HG03103 (cell line): ENCODE measurements around the gene BRAF.
A peak's percentile ranks its signal among the peaks of the same experiment; 100 is the strongest.
"Not testable (repeated sequence)": the region's sequence is repeated elsewhere in the genome, so short reads cannot be mapped to it uniquely, and the experiment has no call there.

Experiments
- ATAC-seq: cut with Tn5 transposase; IDR thresholded peaks from one replicate; pipeline ENCODE4 v1.9.1; 2021; ENCODE audit warnings: low read depth; ENCODE audit not compliant: unreplicated experiment

BRAF gene

DNA sequence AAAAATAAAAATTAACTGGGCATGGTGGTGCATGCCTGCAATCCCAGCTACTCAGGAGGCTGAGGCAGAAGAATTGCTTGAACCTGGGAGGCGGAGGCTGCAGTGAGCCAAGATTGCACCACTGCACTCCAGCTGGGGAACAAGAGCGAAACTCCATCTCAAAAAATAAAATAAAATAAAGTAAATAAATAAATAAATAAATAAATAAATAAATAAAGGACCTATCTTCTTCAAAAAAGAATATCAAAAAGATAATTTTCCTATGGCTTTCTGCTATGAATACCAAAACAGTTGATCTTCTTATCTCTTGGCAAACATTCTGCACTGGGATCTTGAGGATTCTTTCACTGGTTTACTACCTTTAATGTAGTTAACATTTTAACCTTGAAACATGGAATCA lies 41.9 kb downstream of the BRAF start:
- not testable (repeated sequence) for ATAC-seq

- no peak for ATAC-seq
Measured at GRCh38 chr7:140881507-140882228, 43.1 kb downstream of the BRAF start.

GRCh38 chr7:140877249-140877524 lies 47.5 kb downstream of the BRAF start:
- no peak for ATAC-seq

- peak; percentile 66 for ATAC-seq
Measured at GRCh38 chr7:140876519-140877248, 48.0 kb downstream of the BRAF start.

DNA sequence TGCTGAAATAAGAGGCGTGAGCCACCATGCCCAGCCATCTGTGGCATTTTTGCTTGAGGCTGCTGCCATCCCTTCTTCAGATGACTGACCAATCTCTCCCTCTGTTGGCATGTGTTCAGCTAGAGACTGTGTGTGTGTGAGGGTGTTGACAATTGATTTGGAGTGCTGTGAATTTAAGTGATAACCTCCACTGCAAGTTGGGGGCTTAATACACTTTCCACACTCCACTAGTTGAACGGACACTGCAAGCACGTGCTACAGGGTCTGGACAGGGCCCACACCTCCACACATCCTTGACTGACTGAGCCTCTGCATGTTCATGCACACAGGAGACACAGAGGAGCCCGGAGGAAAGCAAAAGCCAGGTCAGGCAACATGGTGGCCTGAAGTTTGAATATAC lies 51.3 kb downstream of the BRAF start:
- no peak for ATAC-seq

GRCh38 chr7:140870003-140870402 lies 54.7 kb downstream of the BRAF start:
- ATAC-seq, result no peak

DNA sequence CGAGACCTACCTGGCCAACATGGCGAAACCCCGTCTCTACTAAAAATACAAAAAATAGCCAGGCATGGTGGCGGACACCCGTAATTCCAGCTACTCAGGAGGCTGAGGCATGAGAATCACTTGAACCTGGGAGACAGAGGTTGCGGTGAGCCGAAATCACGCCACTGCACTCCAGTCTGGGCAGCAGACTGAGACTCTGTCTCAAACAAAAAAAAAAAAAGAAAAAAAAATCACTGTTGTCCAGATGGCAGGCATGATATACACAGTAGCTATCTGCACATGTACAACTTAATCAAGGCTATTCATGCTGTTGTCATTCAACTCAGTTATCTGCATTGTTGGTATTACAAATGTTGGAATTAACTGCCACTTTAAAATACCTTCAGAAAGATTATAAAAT lies 55.3 kb downstream of the BRAF start:
- ATAC-seq, result no peak

DNA sequence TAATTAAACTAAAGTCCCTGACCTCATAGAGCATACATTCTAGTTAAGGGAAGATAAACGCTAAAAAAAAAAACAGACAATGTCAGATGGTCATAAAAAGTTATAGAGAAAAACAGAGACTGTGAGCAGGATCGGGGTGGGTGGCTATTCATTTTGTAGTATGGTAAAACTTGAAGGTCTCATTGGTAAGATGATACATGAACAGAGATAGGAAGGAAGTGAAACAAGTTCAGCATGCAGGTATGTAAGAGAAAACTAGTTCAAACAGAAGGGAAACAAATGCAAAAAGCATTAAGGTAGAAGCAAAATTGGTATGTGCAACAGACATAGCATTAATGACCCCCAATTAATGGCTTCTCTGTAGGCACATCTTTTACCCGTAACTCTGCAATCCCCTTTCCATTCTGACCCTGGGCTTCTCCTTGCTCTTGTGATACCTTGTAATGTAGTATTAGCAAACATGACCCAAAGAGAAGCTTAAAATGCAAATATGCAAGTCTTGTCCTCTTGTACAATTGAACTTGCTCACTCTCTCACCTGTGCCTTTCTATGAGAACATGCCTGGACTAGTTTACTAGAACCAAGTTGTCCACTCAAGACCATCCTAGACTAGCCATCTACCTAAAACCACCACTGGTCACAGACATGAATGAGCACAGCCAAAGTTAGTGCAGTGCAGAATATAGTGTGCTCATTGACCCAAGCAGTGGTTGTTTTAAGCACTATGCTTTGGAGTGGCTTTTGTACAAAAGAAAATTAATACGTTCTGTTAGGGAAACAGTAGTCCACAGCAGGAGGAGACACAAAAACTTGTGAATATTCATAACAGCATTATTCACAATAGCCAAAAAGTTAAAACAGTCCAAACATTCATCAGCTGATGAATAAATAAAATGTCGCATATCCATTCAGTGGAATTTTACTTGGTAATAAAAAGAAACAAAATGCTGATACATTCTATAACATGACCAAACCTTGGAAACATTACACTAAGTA lies 57.0 kb downstream of the BRAF start:
- ATAC-seq, result no peak

- no peak for ATAC-seq
Measured at GRCh38 chr7:140866926-140867325, 57.8 kb downstream of the BRAF start.

DNA sequence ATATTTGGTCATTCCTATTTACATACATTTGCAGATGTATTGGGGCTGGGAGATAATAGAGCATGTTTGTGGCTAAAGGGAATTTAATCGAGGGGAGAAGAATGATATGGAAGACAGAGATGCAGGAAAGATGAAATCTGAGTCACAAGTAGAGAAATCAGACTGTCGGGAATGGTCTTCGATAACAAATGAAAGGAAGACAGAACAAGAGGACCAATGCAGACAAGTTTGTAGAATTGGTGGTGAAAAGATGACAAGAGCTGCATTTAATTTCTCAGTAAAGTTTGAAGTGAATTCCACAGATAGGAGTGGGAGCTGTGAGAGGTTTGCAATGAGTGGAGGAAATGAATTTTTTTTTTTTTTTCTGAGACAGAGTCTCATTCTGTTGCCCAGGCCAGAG lies 60.0 kb downstream of the BRAF start:
- no peak for ATAC-seq

DNA sequence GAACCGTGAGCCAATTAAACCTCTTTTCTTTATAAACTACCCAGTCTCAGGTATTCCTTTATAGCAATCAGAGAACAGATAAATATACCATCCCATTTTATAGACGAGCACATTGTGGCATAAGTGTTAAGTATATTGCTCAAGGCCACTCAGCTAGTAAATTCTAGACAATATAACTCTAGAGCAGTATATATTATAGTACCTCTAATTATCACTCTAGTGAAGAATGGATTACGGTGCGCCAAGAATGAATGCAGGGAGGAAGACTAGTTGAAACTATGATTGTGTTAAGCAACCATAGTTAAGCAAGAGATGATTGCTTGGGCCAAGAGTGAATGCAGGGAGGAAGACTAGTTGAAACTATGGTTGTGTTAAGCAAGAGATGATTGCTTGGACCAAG lies 60.9 kb downstream of the BRAF start:
- no peak for ATAC-seq

GRCh38 chr7:140863184-140863583 lies 61.5 kb downstream of the BRAF start:
- no peak for ATAC-seq

- ATAC-seq, result no peak
Measured at GRCh38 chr7:140857048-140857447, 67.7 kb downstream of the BRAF start.

DNA sequence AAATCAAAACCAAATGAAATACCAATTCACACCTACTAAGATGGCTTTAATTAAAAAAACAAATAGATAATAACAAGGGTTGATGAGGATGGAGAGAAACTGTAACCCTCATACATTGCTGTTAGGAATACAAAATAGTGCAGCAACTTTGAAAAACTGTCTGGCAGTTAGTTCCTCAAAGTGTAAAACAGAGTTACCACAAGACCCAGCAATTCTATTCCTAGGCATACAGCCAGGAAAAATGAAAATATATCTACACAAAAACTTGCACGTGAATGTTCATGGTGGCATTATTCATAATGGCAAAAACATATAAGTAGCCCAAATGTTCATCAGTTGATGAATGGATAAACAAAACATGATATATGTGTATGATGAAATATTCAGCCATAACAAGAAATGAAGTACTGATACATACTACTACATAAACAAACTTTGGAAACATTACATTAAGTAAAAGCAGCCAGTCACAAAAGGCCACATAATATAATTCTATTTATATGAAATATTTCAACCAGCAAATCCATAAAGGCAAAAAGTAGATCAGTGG lies 83.5 kb downstream of the BRAF start:
- ATAC-seq, result no peak

GRCh38 chr7:140831724-140832123 lies 93.0 kb downstream of the BRAF start:
- ATAC-seq, result no peak

- ATAC-seq, result no peak
Measured at GRCh38 chr7:140829720-140830119, 95.0 kb downstream of the BRAF start.

DNA sequence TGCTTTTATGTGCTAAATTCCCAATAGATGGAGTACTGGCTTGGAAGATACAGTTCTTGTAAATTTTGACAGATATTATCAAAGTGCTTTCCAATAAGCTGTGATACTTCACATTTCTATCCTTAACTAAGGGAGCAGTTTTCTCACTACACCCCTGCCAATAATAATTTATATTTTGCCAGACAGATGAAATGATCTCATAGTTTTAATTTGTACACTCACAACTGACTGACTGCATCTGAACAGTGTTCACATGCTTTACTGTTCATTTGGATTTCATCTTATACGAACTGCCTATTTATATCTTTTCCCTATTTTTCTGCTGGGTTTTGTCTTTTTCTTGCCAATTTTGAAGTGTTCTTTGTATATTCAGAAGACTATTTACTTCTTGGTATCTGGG lies 96.0 kb downstream of the BRAF start:
- no peak for ATAC-seq

DNA sequence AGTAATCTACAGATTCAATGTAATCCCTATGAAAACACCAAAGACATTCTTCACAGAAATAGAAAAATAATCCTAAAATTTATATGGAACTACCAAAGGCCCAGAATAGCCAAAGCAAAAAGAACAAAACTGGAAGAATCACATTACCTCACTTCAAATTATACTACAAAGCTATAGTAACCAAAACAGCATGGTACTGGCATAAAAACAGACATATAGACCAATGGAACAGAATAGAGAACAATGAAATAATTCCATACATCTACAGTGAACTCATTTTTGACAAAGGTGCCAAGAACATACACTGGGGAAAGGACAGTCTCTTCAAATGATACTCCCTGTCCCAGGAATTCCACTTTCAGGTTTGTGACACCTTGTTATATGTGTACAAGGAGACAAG lies 107.3 kb downstream of the BRAF start:
- not testable (repeated sequence) for ATAC-seq

DNA sequence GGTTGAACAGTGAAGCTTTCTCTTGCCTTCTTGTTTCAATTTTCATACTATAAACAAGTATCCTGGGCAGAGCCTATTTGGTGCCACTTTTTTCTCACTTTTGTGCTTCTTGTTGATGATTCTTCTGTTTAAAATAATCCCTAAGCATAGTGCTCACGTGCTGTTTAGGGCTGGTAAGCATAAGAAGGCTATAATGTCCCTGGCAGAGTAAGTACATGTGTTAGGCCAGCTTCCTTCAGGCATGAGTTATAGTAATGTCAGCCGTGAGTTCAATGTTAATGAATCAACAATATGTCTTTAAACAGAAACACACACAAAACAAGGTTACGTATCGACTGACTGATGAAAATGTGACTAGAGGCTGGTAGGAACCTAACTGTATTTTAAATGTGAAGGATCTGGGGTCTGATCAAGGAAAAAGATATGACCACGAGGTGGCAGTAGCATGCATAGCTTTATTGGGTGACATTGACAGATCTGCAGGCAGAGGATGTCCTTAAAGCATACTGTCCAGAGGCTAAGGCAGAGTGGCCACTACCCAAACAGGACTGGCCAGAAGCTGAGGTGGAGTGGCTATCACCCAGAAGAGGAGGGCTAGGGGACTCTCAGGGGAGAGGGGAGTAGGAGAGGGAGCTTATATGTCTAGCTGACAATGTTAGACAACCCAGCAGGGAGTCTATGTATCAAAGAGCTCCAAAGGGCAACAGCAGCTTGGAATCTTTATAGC lies 113.7 kb downstream of the BRAF start:
- peak; percentile 74 for ATAC-seq

- ATAC-seq, result no peak
Measured at GRCh38 chr7:140810385-140810784, 114.3 kb downstream of the BRAF start.
